Activated gamma-delta T cell treated with anti-CD3 and anti-CD28 coated beads, Interleukin-2, amount 50 U/mL, for 16 hours (primary cell): ENCODE measurements around the gene AP2A1.
"Not testable (repeated sequence)": the region's sequence is repeated elsewhere in the genome, so short reads cannot be mapped to it uniquely, and the experiment has no call there.

ENCODE experiments used
- DNase-seq: peaks from one replicate; pipeline ENCODE4 v3.0.0-alpha.2; 2020; ENCODE audit warnings: low read depth

Gene AP2A1

DNA sequence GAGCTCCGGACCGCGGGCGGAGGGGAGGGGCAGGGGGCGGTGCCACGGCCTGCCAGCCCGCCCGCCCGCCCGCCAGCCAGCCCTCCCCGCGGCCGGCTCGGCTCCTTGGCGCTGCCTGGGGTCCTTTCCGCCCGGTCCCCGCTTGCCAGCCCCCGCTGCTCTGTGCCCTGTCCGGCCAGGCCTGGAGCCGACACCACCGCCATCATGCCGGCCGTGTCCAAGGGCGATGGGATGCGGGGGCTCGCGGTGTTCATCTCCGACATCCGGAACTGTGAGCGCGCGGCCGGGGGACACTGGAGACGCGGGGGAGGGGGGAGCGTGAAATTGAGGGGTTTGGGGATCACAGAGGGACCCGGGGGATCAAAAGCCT lies at the start of gene AP2A1:
Gene AP2A1 (plus strand): TSS at position 72 of the 370 bp plus-strand sequence. CDS start 133 bp downstream, at position 205.
- DNase-seq, result no peak

DNA sequence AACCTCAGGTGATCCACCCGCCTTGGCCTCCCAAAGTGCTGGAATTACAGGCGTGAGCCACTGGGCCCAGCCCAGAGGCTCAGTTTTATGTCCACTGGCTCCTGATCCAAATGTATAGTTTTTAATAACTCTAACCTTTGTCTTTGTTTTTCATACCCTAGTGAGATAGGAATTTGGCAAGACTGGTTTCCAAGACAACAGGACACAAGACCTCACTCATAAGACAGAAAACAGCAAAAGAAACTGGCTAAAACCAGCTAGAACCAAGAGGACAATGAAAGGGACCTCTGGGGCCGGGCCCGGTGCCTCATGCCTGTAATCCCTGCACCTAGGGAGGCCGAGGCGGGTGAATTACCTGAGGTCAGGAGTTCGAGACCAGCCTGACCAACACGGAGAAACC lies 48.3 kb upstream of the AP2A1 start:
- DNase-seq, result no peak

DNA sequence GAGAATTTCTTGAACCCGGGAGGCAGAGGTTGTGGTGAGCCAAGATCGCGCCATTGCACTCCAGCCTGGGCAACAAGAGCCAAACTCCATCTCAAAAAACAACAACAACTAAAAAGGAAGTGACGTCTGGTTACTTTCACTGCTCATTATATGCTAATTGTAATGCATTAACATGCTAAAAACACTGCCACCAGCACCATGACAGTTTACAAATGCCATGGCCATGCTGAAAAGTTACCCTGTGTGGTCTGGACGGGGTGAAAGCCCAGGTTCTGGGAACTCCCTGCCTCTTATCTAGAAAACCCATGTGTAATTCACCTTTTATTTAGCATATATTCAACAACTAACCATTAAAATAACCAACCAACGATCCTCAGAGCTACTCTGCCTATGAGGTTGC lies 47.8 kb upstream of the AP2A1 start:
- no peak for DNase-seq

DNA sequence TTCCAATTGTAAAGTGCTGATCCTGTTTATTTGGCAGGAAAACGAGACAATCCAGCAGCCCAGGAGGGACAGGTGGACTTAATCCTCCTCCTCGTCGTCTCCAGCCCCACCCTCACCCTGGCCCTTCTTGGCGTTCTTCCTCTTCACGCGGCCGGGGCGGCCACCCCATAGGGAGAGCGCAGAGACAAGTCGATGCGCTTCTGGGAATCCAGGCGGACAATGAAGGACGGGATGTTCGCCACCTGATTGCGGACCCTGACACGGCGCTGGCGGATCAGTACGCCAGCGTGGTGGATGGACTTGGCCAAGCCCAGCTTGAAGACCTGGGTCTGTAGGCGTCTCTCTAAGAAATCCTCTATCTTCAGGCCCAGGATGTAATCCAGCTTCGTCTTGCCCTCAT lies 47.4 kb upstream of the AP2A1 start:
- not testable (repeated sequence) for DNase-seq

DNA sequence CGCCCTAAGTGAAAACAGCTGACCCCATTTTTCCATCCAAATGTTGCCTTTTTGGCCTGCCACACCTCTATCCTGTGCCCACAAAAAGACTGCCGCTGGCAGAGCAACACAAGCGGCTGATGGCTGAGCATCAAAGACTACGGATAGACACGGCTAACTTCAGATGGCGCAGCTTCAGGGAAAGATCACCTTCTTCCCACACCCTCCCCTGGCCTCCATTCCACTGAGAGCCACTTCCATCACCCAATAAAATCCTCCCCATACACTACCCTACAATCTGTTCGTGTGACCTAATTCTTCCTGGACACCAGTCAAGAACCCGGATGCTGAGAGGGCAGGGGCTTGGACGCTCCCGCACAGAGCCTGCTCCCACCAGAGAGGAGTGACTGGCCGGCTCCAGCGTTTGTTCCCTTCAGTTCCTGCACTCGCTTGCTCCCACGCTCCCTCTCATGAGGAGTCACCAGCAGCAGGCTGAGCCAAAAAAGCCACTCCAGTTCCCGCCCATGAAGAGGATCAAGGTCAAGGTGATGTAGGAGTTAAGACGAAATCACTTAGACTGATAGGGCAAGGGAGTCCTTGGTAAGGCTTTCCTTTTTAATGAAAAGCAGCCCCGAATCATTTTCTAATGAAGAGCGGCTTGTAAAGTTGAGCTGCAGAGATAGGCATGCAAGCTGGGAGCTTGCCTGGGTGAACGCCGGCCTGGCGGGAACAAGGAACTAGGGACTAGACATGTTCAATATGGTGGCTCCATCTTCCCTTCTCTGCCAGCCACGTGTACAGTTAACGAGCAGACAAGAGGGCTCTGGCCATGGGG lies 39.4 kb upstream of the AP2A1 start:
- no peak for DNase-seq

DNA sequence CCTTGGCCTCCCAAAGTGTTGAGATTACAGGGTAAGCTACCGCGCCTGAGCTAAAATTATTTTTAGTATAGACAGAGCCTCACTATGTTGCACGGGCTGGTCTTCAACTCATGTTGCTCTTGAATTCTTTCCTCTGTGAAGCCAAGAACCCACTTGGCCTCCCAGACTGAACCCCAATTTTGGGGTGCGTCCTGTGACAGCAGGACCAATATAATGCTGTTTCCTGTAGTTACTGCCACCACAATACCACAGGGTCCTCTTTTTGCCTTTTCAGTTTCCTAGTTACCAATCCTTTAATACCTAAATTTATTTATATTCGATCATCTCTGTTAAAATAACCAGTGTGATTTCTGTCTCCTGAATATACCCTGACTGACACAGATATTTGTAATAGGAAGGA lies 36.6 kb upstream of the AP2A1 start:
- no peak for DNase-seq

DNA sequence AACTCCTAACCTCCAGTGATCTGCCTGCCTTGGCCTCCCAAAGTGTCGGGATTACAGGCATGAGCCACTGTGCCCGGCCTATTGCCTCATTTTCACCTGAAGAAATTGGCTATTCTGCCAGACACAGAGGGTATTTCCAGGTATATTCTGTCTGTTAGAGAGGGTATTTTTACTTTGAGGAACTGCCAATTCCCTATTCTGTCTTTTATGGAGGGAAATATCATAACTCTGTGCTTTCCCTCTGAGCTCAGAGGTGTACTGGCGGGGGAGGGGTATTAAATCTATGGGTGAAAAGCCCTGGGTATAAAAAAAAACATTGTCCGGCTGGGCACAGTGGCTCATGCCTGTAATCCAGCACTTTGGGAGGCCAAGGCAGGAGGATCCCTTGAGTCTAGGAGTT lies 28.5 kb upstream of the AP2A1 start:
- DNase-seq, result no peak

DNA sequence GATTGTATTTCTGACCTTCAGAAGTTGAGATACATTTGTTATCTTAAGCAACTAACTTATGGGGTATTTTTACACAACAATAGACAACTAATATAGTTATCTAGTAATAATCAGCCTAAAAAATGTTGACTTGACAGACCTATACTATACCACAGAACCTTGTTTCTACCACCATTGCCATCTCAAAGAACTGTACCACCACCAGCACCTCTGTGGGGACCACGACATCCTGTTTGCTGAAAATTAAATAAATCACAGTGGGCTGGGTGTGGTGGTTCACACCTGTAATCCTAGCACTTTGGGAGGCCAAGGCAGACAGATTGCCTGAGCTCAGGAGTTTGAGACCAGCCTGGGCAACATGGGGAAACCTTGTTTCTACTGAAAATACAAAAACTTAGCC lies 27.7 kb upstream of the AP2A1 start:
- no peak for DNase-seq

DNA sequence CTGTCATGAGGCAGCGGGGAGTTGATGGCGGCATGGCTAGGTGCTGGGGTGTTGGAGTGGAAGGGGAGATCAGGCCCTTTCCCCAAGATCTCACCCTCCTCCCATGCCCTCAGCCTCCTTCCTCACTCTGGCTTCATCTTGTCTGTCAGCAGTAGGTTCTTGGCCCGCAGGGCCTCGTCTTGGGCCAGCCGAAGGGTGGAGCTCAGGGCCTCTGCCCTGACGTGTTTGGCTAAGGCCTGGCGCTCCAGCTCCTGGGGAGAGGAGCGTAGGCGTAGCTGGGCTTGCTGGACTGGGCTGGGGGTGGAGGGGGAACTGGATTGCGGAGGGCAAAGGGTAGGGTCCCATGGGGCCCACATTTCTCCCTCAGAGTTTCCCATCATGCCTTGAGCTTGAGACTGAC lies 26.9 kb upstream of the AP2A1 start:
- no peak for DNase-seq

DNA sequence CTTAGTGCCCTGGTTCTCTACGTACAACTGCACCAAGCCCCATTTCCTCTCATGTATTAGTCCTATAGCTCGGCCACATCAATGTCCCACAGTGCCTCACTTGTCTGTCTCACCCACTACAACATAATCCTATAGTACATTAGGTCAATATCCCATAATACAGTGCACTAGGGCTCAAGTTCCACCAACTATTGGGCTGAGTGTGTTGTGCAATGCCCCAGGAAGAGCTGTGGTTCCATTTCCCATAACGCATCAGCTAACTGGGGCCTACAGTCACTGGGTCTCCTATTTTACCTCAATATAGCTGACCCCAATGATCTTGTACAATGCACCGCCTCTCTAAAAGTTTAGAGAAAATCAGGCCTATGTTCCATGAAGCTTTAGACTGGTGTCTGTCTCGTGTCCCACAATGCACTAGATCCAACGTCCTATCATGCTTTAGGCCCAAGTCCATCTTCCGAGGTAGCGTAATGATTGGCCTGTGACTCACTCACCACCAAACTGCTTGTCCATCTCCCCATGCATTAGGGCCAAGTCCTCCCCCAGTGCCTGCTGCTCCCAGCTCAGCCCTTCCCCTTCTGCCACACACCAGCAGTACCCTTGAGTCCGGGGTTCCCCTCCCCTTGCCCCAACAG lies 25.5 kb upstream of the AP2A1 start:
- DNase-seq, result no peak

DNA sequence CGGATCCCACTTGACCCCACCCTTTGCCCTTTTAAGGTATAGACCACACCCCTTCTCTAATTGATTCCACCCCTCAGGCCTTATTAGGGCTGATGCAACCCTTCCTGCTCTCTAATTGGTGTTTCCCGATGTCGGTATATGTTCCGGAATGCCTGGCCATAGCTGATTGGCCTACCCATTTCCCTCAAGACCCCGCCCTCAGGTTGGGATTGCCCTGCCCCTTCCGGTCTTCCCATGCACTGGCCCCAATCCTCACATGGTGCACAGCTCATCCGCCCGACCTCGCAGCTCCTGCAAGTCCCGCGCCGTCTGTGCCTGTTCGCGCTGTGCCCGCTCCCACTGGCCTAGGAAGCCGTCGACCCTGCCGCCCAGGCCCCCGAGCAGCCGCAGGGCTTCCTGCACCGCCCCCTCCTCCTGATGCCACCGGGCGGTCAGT lies 21.8 kb upstream of the AP2A1 start:
- no peak for DNase-seq

DNA sequence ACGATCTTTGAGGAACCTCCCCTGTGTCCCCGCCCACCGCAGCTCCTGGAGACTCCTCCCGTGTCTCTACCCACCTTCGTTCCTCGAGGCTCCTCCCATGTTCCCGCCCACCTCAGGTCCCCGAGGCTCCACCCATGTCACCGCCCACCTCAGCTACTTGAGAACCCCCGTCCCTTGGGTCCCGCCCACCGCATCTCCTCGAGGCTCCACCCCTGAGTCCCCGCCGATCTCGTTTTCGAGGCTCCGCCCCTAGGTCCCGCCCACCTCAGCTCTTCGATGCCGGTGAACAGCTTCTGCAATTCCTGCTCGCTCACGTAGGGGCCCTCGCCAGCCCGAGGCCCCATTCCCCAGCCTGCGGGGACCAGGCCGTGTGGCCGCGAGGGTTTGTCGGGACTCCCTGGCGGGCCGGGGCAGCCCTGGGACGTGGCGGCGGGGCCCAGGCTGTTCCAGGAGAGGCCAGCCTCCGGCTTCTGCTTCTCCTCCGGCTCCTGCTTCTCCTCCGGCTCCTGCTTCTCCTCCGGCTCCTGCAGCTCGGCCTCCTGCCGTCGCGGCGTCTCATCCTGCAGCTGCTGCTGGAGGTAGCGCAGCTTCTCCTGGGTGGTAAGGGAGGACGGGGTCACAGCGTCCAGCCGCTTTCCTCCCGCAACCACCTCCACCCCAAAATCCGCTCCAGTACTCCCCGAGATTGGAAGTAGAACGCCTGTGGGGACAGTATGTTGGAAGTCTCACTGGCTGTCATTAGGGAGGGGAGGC lies 20.4 kb upstream of the AP2A1 start:
- DNase-seq, result no peak

DNA sequence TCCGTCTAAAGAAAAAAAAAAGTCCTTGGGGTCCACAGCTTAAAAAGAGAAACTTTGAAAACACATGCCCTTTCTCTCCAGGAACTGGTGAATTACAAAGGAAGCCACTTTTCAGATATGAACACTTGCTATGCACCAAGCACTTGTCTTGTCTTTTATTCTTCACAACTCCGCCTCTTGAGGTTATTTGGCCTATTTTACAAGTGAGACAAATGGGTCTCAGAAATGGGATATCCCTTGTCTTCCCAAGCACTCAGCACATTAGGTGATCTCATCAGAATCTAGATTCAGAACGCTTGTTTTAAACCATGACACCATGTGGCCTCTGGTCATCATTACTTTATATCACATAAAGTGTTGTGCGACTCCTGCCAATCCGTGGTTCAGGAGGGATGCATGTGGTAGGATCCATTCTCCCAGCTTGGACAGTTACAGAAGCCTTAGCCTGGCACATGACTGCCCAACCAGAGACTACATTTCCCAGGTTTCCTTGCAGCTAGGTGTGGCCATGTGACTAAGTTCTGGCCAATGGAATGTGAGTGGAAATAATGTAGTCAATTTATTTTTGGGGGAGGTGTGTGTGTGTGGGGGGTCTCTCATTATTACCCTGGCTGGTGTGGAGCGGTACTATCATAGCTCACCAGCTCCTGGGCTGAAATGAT lies 17.6 kb upstream of the AP2A1 start:
- DNase-seq, result no peak

DNA sequence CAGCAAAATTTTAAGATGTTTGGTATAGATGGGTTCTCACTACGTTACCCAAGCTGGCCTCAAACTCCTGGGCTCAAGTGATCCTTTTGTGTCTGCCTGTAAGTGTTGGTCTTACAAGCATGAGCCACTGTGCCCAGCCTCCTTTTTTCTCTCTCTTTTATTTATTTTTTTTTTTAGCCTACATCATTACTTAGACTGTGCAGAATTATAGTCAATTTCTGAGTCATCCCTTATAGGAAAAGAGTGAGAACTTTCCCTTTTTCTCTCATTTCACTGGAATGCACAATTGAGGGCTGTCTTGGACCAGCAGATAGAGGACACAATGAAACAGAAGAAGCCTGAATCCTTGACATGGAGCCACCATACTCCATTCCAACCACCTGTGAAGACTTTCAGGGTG lies 17.0 kb upstream of the AP2A1 start:
- no peak for DNase-seq

DNA sequence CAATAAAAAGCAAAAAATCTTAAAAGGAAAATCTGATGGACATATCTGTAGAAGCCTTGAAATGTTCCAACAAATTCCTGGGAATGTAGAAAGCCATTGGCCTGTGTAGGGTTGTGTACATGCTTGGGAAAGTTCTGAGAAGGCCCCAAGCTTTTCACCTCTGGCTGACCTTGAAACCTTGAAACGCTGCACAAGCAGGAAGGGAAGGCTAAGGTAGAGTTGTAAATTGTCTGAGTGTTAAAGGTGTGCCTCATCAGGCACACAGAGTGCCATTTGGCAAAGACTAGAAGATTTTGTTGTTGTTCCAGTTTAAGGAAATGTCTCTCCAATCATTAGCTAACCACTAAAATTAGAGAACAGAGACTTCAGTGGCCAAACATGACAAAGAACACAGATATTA lies 14.1 kb upstream of the AP2A1 start:
- no peak for DNase-seq

DNA sequence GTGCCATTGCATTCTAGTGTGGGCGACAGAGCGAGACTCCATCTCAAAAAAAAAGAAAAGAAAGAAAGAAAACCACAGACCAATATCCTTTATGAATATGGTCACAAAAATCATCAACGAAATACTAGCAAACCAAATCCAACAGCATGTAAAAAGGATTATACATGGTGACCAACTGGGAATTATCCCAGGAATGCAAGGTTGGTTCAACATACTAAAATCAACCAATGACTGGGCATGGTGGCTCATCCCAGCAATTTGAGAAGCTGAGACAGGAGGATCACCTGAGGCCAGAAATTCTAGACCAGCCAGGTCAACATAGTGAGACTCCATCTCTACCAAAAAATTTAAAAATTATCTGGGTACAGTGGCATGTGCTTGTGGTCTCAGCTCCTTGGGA lies 10.8 kb upstream of the AP2A1 start:
- DNase-seq, result no peak

DNA sequence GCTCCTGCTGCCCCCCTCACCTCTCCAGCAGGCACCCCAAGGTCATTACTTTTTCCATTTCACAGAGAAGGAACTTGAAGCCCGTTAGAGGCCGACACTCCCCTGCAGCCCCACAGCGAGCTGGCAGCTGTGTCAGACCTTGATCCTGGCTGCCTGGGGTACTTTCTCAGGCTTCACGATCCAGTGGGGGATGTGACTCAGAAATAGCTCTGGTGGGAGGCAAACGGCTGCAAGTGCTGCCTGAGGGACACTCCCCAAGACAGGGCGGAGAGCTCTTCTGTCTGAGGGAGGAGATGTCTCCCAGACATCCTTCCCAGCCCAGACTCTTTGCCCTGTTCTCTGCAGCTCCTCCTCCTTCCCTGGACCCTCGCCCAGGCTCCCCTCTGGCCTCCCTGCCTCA lies 8.5 kb upstream of the AP2A1 start:
- no peak for DNase-seq

DNA sequence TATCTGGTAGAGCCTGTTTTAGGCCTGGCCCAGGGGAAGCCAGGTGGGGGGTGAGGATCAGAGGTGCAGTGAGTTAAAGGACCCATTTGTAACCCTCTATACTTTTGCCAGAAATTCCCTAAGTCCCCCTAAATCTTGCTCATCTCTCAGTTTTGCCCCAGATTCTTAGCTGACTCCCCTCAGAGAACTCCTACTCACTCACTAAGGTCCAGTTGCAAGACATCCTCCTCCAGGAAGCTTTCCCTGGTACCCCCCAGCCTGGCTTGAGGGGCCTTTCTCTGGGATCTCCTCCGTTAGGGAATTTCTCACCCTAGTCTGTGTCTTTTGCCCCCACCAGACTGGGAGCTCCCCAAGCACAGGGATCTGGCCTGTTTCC lies 5.6 kb upstream of the AP2A1 start:
- no peak for DNase-seq

DNA sequence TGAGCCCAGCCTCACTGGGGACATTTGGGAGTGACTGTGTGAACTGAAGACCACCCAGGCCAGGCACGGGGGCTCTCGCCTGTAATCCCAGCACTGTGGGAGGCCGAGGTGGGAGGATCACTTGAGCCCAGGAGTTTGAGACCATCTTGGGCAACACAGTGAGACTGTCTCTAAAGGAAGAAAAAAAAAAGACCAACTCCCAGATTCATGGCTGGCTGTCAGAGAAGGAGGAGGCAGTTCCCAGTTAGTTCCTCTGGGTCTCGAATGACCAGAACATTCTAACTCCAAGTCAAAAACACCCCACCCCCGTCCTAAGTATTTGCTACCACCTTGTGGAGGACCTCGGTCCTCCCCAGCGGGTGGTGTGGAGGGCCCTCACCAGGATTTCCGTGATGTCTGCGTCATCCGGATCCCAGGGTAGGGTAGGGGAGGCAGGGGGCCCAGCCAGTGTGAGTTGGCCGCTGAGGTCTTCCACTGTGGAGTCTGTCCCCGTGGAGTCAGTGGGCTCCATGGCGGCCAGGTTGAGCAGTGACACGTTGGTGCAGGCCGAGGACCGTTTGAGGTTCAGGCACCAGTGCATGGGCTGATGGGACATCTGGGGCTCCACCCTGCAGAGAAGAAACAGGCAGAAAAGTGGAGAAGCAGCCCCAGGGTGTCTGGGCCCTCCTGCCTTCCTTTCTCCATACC lies 5.0 kb upstream of the AP2A1 start:
- DNase-seq, result no peak

DNA sequence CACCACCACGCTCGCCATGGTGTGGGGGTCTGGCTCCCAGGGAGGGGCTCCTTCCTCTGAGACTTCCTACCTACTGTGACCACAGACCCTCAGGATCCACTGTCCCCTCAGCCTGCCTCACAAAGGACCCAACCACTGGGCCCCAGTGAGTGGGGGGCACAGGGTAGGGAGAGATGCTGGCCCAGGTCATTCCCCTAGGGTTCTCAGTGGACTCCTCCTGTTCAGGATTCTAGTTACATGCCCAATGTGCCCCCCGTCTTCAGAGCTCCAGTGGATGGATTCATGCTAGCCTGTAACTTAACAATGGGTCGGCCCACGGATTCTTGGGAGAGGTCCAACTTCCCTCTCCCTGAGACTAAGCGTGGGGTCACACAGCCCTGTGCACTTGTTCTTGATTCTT lies 3.6 kb upstream of the AP2A1 start, which contains the start of gene TSKS:
Gene TSKS (minus strand): TSS at position 77 of the 400 bp plus-strand sequence. CDS start 59 bp downstream, at position 18.
- no peak for DNase-seq

DNA sequence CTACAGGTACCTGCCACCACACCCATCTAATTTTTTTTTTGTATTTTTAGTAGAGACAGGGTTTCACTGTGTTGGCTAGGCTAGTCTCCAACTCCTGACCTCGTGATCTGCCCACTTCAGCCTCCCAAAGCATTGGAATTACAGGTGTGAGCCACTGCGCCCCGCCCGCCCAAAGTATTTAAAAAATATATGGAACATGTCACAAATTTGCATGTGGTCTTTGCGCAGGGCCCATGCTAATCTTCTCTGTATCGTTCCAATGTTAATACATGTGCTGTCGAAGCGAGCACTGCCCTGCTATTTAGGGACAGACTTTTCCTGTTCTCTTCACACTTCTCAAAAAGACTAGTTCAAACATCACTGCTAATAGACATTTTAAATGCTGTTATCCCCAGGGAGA lies 2.5 kb upstream of the AP2A1 start:
- no peak for DNase-seq
